ENCODE measurements around the gene CBFB.

CBFB gene

DNA sequence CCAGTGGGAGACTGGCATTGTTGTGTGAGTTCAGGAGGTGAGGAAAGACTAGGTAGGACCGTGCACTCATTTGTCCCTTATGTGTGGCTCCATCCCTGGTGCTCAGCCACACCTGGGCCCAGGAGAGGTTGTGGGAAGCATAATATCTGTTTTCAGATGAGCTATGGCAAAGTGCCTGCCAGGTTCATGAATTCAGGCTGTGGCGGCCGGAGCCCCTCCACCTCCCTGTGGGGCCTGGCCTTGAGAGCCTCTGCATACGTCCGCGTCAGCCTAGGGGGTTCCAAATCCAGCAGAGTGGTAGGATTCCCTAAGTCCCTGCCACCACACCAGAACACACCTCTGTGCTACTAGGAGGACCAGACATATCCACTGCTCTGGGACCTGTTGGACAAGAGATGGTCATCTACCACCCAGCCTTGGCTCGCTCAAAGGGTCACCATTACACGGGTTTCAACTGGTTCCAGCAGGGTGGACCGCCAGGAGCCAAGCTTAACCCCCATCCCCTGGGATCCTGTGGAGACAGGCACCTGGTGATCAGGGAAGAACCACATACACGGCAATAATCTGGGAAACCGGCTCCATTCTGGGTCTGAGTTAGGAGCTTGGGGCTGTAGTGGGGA lies 119.8 kb downstream of the CBFB start:
- TF ChIP-seq, protein P1, sequence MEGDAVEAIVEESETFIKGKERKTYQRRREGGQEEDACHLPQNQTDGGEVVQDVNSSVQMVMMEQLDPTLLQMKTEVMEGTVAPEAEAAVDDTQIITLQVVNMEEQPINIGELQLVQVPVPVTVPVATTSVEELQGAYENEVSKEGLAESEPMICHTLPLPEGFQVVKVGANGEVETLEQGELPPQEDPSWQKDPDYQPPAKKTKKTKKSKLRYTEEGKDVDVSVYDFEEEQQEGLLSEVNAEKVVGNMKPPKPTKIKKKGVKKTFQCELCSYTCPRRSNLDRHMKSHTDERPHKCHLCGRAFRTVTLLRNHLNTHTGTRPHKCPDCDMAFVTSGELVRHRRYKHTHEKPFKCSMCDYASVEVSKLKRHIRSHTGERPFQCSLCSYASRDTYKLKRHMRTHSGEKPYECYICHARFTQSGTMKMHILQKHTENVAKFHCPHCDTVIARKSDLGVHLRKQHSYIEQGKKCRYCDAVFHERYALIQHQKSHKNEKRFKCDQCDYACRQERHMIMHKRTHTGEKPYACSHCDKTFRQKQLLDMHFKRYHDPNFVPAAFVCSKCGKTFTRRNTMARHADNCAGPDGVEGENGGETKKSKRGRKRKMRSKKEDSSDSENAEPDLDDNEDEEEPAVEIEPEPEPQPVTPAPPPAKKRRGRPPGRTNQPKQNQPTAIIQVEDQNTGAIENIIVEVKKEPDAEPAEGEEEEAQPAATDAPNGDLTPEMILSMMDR (IDR thresholded peaks at IDR 0.05; ENCODE audit: insufficient read depth, low read depth, low read length, missing control alignments) = no peak
- H3K4me3 ChIP-seq (ENCODE audit: low read depth, low read length) = no peak overlapping the region
- no peak for DNase-seq (ENCODE audit: low read depth)

DNA sequence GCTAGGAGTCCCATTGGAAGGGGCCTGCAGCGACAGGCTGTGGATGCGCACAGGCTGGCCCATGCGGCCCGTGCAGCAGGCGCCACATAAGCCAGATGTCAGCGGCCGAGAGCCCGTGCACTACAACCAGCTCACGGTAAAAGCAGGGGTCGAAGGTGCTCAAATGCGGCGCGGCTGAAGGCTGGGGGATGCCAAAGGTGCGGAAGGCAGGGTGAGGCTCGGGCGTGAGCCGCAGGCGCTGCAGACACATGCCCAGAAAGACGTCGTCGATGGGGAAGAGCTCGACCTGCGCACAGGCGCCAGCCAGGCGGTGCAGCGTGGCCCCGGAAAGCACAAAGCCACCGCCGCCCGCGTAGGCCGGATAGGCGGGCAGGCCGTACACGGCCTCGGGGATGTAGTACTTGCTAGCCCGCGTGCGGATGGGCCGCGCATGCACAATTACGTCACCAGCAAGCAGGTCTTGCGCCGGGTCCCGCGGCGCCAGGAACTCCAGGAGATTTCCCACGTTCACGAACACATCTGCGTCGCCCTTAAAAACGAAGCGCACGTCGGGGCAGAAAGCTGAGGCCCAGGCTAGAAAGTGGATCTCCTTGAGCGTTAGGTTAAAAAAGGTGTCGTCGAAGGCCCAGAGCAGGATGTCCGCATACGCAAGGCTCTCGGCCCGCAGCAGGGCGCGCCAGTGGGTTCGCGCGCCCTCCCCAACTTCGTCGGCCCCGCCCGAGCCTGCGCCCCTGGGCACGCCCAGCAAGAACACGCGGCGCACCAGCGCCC lies 120.5 kb downstream of the CBFB start:
- no peak for DNase-seq (ENCODE audit: low read depth)
- H3K4me3 ChIP-seq (ENCODE audit: low read depth, low read length) = no peak overlapping the region
- TF ChIP-seq, protein P1 (IDR thresholded peaks at IDR 0.05; ENCODE audit: insufficient read depth, low read depth, low read length, missing control alignments) = no peak

- TF ChIP-seq, protein P1 (IDR thresholded peaks at IDR 0.05; ENCODE audit: insufficient read depth, low read depth, low read length, missing control alignments) = no peak
- H3K4me3 ChIP-seq (ENCODE audit: low read depth, low read length) = peak overlapping the region; percentile 73
- DNase-seq (ENCODE audit: low read depth) = peak; percentile 44
Observed at GRCh38 chr16:67150047-67150832, 121.3 kb downstream of the CBFB start.

Measured in GM12865 (cell line).